Endothelial cell of umbilical vein (primary cell): ENCODE measurements around the gene MRPL14.

Experiments used
- CTCF ChIP-seq, 2 donors: IDR thresholded peaks; 1 replicate in 1 of 2; 2 replicates in 1 of 2; pipeline ENCODE4 v1.5.1; 2011; ENCODE audit warnings: low read length in 2 of 2, mild to moderate bottlenecking in 2 of 2, moderate library complexity in 2 of 2, control low read depth in 1 of 2, inconsistent platforms in 1 of 2, low read depth in 1 of 2; ENCODE audit not compliant: insufficient read depth in 1 of 2; ENCODE audit errors: extremely low read depth in 1 of 2
- EZH2 ChIP-seq: IDR thresholded peaks from 2 replicates; pipeline ENCODE4 v1.6.1; 2012; ENCODE audit warnings: borderline replicate concordance, low read depth, mild to moderate bottlenecking, moderate library complexity, low read length, inconsistent platforms; ENCODE audit not compliant: severe bottlenecking
- FOS ChIP-seq: IDR thresholded peaks from 2 replicates; pipeline ENCODE4 v1.6.1; 2011; ENCODE audit warnings: mild to moderate bottlenecking, low read length, moderate library complexity, borderline replicate concordance; ENCODE audit not compliant: insufficient read depth
- GATA2 ChIP-seq: IDR thresholded peaks from 2 replicates; pipeline ENCODE4 v1.7.0; 2011; ENCODE audit warnings: low read depth, mild to moderate bottlenecking, moderate library complexity, mixed read lengths, low read length; ENCODE audit not compliant: insufficient read length, insufficient read depth
- JUN ChIP-seq: IDR thresholded peaks from 2 replicates; pipeline ENCODE4 v1.6.1; 2011; ENCODE audit warnings: borderline replicate concordance, low read depth; ENCODE audit not compliant: insufficient read length, insufficient read depth
- MAX ChIP-seq: IDR thresholded peaks from 2 replicates; pipeline ENCODE4 v1.6.1; 2011; ENCODE audit not compliant: insufficient read depth, insufficient read length
- MYC ChIP-seq: IDR thresholded peaks from one replicate; pipeline ENCODE4 v1.6.1; 2011; ENCODE audit warnings: mild to moderate bottlenecking, low read depth, low read length
- POLR2A ChIP-seq: IDR thresholded peaks from 2 replicates; pipeline ENCODE4 v1.6.1; 2012; ENCODE audit warnings: low read depth, mild to moderate bottlenecking, control low read depth, low read length
- POLR2AphosphoS5 ChIP-seq: IDR thresholded peaks from 2 replicates; pipeline ENCODE4 v1.6.1; 2012; ENCODE audit warnings: low read depth, mild to moderate bottlenecking, control low read depth, low read length, moderate library complexity; ENCODE audit not compliant: insufficient read depth

- TF ChIP-seq CTCF (IDR thresholded peaks at IDR 0.05; ENCODE audit: extremely low read depth in 1 of 2, insufficient read depth in 1 of 2, low read depth in 1 of 2, low read length in 2 of 2): no peak
- TF ChIP-seq POLR2A: no peak
- TF ChIP-seq POLR2AphosphoS5: no peak
- no peak for TF ChIP-seq FOS
- no peak for TF ChIP-seq EZH2
- TF ChIP-seq GATA2: no peak
- TF ChIP-seq MAX: no peak
- no peak for TF ChIP-seq MYC
- no peak for TF ChIP-seq JUN
Observed at GRCh38 chr6:44102527-44102926, 24.7 kb downstream of the MRPL14 start.
